GM23338 (cell line): ENCODE measurements around the gene TP53BP1.

ENCODE experiments used
- CREB1 ChIP-seq: fragments of 250-450 bp; sonication (Bioruptor Pico); IDR thresholded peaks from 2 replicates; pipeline ENCODE4 v1.5.0; 2020; ENCODE audit warnings: low read depth, mild to moderate bottlenecking, moderate library complexity
- EZH2 ChIP-seq: fragments of 200-600 bp; sonication (generic); IDR thresholded peaks from one replicate; pipeline ENCODE4 v1.8.0; 2017; ENCODE audit warnings: antibody characterized with exemption, mild to moderate bottlenecking, low read depth; ENCODE audit not compliant: unreplicated experiment
- EZH2phosphoT487 ChIP-seq: fragments of 200-600 bp; sonication (generic); IDR thresholded peaks from one replicate; pipeline ENCODE4 v1.8.1; 2018; ENCODE audit warnings: antibody characterized with exemption; ENCODE audit not compliant: unreplicated experiment
- JUNB ChIP-seq: IDR thresholded peaks from one replicate; pipeline ENCODE4 v1.6.1; 2016; ENCODE audit warnings: antibody characterized with exemption; ENCODE audit not compliant: unreplicated experiment
- POLR2AphosphoS5 ChIP-seq: IDR thresholded peaks from 2 replicates; pipeline ENCODE4 v1.6.1; 2016; ENCODE audit warnings: antibody characterized with exemption, low read depth
- STAT1 ChIP-seq: IDR thresholded peaks from one replicate; pipeline ENCODE4 v1.6.1; 2016; ENCODE audit warnings: antibody characterized with exemption; ENCODE audit not compliant: unreplicated experiment
- ZNF331 ChIP-seq: fragments of 250-450 bp; sonication (Bioruptor Pico); IDR thresholded peaks from 2 replicates; pipeline ENCODE4 v1.5.0; 2020; ENCODE audit warnings: low read depth, mild to moderate bottlenecking, moderate library complexity
- TF ChIP-seq, protein P1 (sequence below), 2 experiments: fragments of 200-600 bp in 1 of 2; sonication (generic) in 1 of 2; conservative IDR thresholded peaks; 2 replicates each; pipeline versions ENCODE4 v1.5.1 to v1.6.1; 2016 to 2017; ENCODE audit warnings: antibody characterized with exemption in 2 of 2, low read depth in 2 of 2, mild to moderate bottlenecking in 2 of 2, moderate library complexity in 1 of 2
- TF ChIP-seq, protein P2 (sequence below): IDR thresholded peaks from one replicate; pipeline ENCODE4 v1.6.1; 2018; ENCODE audit warnings: antibody characterized with exemption; ENCODE audit not compliant: unreplicated experiment

DNA sequence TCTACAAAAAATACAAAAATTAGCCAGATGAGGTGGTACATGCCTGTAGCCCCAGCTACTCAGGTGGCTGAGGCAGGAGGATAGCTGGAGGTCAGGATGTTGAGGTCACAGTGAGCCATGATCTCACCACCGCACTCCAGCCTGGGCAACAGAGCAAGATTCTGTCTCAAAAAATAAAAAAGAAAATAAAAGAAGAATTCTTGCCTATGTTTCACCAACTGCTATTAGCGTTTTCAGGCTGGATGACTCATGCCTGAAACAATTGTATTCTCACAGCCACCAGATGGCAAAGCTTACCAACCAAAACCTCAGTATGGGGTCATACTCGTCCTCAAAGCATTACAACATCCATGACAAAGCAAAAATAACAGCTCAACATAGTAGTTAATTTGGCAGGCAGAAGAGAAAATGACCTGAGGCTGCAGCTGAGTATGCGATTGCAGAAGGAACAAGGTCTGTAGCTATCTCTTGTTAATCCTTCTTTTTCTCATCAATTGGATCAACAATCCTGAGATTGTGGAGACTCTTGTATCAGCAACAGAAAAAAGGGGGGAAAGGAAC is 52.2 kb downstream of the TP53BP1 start:
- TF ChIP-seq POLR2AphosphoS5 (no peak), EZH2phosphoT487 (no peak), CREB1 (CRISPR knock-in tag) (no peak), EZH2 (no peak), JUNB (no peak), STAT1 (no peak), ZNF331 (CRISPR knock-in tag) (no peak)
- TF ChIP-seq, protein P1, sequence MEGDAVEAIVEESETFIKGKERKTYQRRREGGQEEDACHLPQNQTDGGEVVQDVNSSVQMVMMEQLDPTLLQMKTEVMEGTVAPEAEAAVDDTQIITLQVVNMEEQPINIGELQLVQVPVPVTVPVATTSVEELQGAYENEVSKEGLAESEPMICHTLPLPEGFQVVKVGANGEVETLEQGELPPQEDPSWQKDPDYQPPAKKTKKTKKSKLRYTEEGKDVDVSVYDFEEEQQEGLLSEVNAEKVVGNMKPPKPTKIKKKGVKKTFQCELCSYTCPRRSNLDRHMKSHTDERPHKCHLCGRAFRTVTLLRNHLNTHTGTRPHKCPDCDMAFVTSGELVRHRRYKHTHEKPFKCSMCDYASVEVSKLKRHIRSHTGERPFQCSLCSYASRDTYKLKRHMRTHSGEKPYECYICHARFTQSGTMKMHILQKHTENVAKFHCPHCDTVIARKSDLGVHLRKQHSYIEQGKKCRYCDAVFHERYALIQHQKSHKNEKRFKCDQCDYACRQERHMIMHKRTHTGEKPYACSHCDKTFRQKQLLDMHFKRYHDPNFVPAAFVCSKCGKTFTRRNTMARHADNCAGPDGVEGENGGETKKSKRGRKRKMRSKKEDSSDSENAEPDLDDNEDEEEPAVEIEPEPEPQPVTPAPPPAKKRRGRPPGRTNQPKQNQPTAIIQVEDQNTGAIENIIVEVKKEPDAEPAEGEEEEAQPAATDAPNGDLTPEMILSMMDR (conservative IDR thresholded peaks at IDR 0.05; ENCODE audit: low read depth in 2 of 2), result peak in 1 of 2 experiments; percentile 25; a peak in 3 of 4 replicates
- TF ChIP-seq, protein P2, sequence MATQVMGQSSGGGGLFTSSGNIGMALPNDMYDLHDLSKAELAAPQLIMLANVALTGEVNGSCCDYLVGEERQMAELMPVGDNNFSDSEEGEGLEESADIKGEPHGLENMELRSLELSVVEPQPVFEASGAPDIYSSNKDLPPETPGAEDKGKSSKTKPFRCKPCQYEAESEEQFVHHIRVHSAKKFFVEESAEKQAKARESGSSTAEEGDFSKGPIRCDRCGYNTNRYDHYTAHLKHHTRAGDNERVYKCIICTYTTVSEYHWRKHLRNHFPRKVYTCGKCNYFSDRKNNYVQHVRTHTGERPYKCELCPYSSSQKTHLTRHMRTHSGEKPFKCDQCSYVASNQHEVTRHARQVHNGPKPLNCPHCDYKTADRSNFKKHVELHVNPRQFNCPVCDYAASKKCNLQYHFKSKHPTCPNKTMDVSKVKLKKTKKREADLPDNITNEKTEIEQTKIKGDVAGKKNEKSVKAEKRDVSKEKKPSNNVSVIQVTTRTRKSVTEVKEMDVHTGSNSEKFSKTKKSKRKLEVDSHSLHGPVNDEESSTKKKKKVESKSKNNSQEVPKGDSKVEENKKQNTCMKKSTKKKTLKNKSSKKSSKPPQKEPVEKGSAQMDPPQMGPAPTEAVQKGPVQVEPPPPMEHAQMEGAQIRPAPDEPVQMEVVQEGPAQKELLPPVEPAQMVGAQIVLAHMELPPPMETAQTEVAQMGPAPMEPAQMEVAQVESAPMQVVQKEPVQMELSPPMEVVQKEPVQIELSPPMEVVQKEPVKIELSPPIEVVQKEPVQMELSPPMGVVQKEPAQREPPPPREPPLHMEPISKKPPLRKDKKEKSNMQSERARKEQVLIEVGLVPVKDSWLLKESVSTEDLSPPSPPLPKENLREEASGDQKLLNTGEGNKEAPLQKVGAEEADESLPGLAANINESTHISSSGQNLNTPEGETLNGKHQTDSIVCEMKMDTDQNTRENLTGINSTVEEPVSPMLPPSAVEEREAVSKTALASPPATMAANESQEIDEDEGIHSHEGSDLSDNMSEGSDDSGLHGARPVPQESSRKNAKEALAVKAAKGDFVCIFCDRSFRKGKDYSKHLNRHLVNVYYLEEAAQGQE, result no peak
